Activated B cell treated with CpG ODN at 0.5 μM for 24 hours (primary cell): ENCODE results near the gene DTNA. TPM values are rescaled to one million over a fixed set of nuclear protein-coding genes. Genes with fewer than 3 reads are reported as not detected.
"Not testable (repeated sequence)": the region's sequence is repeated elsewhere in the genome, so short reads cannot be mapped to it uniquely, and the experiment has no call there.

ENCODE experiments used
- ATAC-seq: fragments of 200-7000 bp; cut with Tn5 transposase; one replicate; pipeline ENCODE4 v1.10.0; 2021; ENCODE audit warnings: low read depth, mild to moderate bottlenecking, moderate library complexity
- CTCF ChIA-PET: fragments of 350-600 bp; sonication (Branson Sonifier 250); formaldehyde crosslinking; loops from one replicate; lab custom pipeline; 2021; ENCODE audit warnings: antibody characterized with exemption; lab: Charles Lee
- POLR2A ChIA-PET: fragments of 350-600 bp; sonication (Branson Sonifier 250); formaldehyde crosslinking; loops from one replicate; lab custom pipeline; 2021; ENCODE audit warnings: antibody characterized with exemption; lab: Charles Lee
- DNase-seq: peaks from one replicate; pipeline ENCODE4 v3.0.0; 2022
- H3K27ac Mint-ChIP-seq: one replicate; pipeline ENCODE4 v1.8.0; 2020; ENCODE audit warnings: mixed read lengths
- H3K27me3 Mint-ChIP-seq: one replicate; pipeline ENCODE4 v1.8.0; 2021; ENCODE audit warnings: mixed read lengths
- H3K36me3 Mint-ChIP-seq: one replicate; pipeline ENCODE4 v1.8.0; 2021; ENCODE audit warnings: low read depth, mixed read lengths
- H3K4me1 Mint-ChIP-seq: one replicate; pipeline ENCODE4 v1.8.0; 2021; ENCODE audit warnings: mixed read lengths
- H3K4me3 Mint-ChIP-seq: one replicate; pipeline ENCODE4 v1.8.0; 2020; ENCODE audit warnings: mild to moderate bottlenecking, mixed read lengths
- H3K9me3 Mint-ChIP-seq: one replicate; pipeline ENCODE4 v1.8.0; 2020; ENCODE audit warnings: mixed read lengths
- CTCF ChIP-seq: fragments of 200-600 bp; IDR thresholded peaks from one replicate; pipeline ENCODE4 v1.8.0; 2022; ENCODE audit warnings: antibody characterized with exemption, mild to moderate bottlenecking
- intact Hi-C: fragments of 100-400 bp; cut with micrococcal nuclease; formaldehyde crosslinking; loops from one replicate; pipeline ENCODE4 v1.15.1; 2024
- total RNA-seq: library from RNA; stranded (reverse); gene quantifications from 2 replicates; pipeline ENCODE4 v1.2.3, GENCODE V29; 2022

The DTNA gene
- not detected in 2 replicates for total RNA-seq

- no peak for ATAC-seq
- peaks cover 2% of the 10 kb centered on the region for H3K27me3 Mint-ChIP-seq
- H3K9me3 Mint-ChIP-seq: no peaks in the 10 kb centered on the region
- TF ChIP-seq CTCF: no peak
- H3K4me3 Mint-ChIP-seq: no peak within 1 kb of the TSS
- CTCF ChIA-PET: no interaction called here
- POLR2A ChIA-PET: no interaction called here
- no peaks in the 10 kb centered on the region for H3K36me3 Mint-ChIP-seq
- intact Hi-C loops: no loop called here
- H3K4me1 Mint-ChIP-seq: no peaks in the 10 kb centered on the region
- H3K27ac Mint-ChIP-seq: no peak within 1 kb of the TSS
- no peak for DNase-seq
Measured at GRCh38 chr18:34709750-34710441, at the start of gene DTNA. TSS of gene DTNA (plus strand) at chr18:34710298. CDS start at chr18:34755977, 45,679 bp downstream.

- H3K27me3 Mint-ChIP-seq: peaks cover 4% of the 10 kb centered on the region
- no peak for TF ChIP-seq CTCF
- no peaks in the 10 kb centered on the region for H3K9me3 Mint-ChIP-seq
- H3K4me3 Mint-ChIP-seq: no peak overlapping the region
- H3K27ac Mint-ChIP-seq: no peak overlapping the region
- ATAC-seq (no peak), DNase-seq (no peak)
- H3K4me1 Mint-ChIP-seq: no peaks in the 10 kb centered on the region
- CTCF ChIA-PET: interaction anchor here (1.0 to 1.8 kb wide), 5 partner anchors 9 to 129 kb away, joined by 3 to 15 read pairs (median 5); no protein-coding TSS in a partner anchor
- POLR2A ChIA-PET: no interaction called here
- no peaks in the 10 kb centered on the region for H3K36me3 Mint-ChIP-seq
- intact Hi-C loops: loop anchor here (5.0 kb wide), 1 partner anchor 482 kb away; no protein-coding TSS in a partner anchor
Measured at GRCh38 chr18:34660572-34660971, 49.5 kb upstream of the DTNA start.

- ChIA-PET POLR2A (no interaction called here), CTCF (interaction anchor here (0.7 to 2.6 kb wide), 11 partner anchors 8 to 128 kb away, joined by 3 to 15 read pairs (median 3); no protein-coding TSS in a partner anchor)
- Mint-ChIP-seq H3K4me3 (no peak overlapping the region), H3K36me3 (no peaks in the 10 kb centered on the region), H3K27ac (no peak overlapping the region), H3K4me1 (no peaks in the 10 kb centered on the region), H3K9me3 (peaks cover 2% of the 10 kb centered on the region), H3K27me3 (peaks cover 4% of the 10 kb centered on the region)
- DNase-seq: no peak
- peak; percentile 53 for TF ChIP-seq CTCF
- ATAC-seq: no peak
- intact Hi-C loops: loop anchor here (1.0 to 5.0 kb wide), 2 partner anchors 127 to 481 kb away; no protein-coding TSS in a partner anchor
Measured at GRCh38 chr18:34661464-34662087, 48.5 kb upstream of the DTNA start.

GRCh38 chr18:34676816-34677574 lies 33.1 kb upstream of the DTNA start:
- H3K27ac Mint-ChIP-seq: no peak overlapping the region
- no peaks in the 10 kb centered on the region for H3K36me3 Mint-ChIP-seq
- H3K4me1 Mint-ChIP-seq: no peaks in the 10 kb centered on the region
- ChIA-PET CTCF (no interaction called here), POLR2A (no interaction called here)
- TF ChIP-seq CTCF: no peak
- DNase-seq (no peak), ATAC-seq (no peak)
- H3K4me3 Mint-ChIP-seq: no peak overlapping the region
- H3K27me3 Mint-ChIP-seq: no peaks in the 10 kb centered on the region
- peaks cover 3% of the 10 kb centered on the region for H3K9me3 Mint-ChIP-seq
- intact Hi-C loops: no loop called here

- H3K36me3 Mint-ChIP-seq, H3K27me3 Mint-ChIP-seq, POLR2A ChIA-PET, CTCF ChIA-PET, ATAC-seq, H3K9me3 Mint-ChIP-seq, DNase-seq, intact Hi-C loops, H3K4me1 Mint-ChIP-seq, H3K4me3 Mint-ChIP-seq, H3K27ac Mint-ChIP-seq: not testable (repeated sequence)
Measured at GRCh38 chr18:34689750-34690149, 20.3 kb upstream of the DTNA start.
